ENCODE results near the gene SKIL.
A peak's percentile ranks its signal among the peaks of the same experiment; 100 is the strongest.

The SKIL gene

DNA sequence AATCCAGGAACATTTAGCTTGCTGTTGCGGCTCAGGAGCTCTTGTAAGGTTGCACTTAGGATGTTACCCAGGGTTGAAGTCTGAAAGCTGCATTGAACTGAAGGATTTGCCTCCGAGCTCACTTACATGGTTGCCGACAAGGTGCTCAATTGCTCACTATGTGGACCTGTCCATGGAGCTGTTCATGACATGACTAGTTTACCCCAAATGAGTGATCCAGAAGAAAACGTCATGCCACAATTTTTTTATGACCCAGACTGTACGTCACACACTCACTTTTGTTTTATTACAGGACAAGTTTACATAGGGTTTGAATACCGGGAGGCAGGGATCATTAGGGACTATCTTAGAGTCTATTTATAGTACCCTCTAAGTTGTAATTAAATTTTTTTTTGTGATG lies 40.2 kb downstream of the SKIL start:
- no peak for FAIRE-seq
- no peak for DNase-seq (ENCODE audit: low spot score)

DNA sequence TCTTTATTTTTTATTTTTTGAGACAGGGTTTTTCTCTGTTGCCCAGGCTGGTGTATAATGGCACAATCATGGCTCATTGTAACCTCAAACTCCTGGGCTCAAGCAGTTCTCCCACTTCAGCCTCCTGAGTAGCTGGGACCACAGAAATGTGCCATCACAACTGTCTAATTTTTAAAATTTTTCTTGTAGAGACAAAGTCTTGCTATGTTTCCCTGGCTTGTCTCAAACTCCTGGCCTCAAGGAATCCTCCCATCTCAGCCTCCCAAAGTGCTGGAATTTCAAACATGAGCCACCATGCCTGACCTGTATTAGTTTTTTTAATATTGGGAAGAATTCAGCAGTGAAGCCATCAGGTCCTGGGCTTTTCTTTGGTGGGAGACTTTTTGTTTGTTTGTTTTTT lies 47.6 kb downstream of the SKIL start:
- DNase-seq (ENCODE audit: low spot score) (no peak), FAIRE-seq (no peak)

DNA sequence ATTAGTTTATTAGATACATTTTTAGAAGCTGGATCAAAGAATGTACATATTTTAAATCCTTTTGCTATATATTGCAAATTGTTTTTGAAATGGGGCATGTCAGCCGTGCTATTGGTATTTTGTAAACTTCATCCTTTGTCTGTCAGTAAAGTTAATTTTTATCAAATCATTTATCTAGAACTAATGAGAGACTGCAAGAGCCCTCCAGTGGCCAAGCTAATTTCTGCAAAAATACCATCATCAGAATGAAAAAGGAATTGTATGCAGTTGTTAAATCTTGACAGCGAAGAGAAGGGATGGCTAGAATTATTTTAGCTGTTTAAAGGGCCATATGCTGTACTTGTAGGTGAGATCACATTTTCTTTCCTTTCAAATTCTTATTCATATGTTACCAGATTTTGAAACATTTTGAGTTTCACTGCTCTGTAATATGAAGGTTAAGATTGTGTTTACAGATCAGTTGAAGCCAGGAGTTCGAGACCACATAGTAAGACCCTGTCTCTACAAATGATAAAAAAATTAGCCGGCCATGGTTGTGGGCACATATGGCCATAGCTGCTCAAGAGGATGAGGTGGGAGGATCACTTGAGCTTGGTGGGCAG lies 53.0 kb downstream of the SKIL start:
- FAIRE-seq (no peak), DNase-seq (ENCODE audit: low spot score) (no peak)

DNA sequence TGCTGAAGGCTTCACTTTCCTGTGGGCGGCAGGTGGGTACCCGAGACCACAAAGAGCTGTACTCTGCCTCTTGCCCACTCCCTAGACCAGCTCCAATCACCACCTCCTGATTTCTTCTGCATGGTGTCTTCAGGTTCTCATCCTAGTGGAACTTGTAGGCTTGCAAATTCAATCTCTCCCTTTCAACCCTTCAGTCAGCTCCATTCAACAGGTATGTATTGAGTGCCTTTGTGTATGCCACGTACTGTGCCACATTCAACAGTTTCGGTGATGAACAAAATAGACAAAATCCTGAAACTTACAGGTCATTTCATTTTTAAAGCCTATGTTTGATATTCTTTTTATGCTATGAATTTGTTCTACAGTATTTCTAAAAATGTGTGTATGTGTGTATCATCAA lies 55.8 kb downstream of the SKIL start:
- no peak for FAIRE-seq

DNA sequence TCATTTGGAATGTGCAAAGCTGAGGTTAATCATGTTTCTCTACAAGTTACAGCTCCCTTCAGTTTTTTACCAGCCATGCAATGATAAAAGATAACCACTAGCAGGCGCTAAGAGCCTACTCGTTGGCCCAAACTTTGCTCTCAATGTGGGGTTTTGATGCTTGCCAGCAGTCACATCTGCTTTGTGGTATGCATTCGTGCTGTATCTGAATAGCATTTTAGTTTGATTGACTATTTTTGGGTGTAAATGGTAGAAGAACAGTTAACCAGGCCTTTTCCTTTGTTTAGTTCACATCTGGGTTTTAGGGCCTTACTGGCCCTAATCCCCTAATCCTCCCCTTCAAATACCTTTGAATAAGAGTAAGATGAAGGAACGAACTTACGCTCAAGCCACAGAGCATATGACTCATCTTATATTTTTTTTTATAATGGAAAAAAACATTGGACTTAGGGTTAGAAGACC lies 56.7 kb downstream of the SKIL start:
- peak; percentile 62 for DNase-seq (ENCODE audit: low spot score)
- no peak for FAIRE-seq

More for the DNA sequence above, 55.8 kb downstream of the SKIL start:
- no peak for DNase-seq (ENCODE audit: low spot score)

DNA sequence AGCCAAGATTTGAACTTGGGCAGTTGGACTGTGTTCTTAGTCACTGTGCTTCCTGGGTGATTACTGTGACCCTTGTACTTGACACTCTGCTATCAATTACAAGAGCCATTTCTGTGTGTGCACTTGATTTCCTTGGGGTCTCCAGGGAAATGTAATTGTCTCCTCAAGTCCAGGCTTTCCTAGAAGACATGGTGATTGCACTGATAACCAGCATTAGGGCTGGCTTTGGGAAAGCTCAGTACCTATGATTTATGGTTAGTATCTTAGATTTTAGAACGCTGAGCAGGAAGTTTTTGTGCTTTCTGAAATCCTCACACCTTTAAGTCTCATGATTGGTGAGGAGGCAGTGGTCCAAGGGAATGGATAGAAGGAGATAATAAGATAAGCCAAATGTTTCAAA lies 59.6 kb downstream of the SKIL start:
- no peak for FAIRE-seq

DNA sequence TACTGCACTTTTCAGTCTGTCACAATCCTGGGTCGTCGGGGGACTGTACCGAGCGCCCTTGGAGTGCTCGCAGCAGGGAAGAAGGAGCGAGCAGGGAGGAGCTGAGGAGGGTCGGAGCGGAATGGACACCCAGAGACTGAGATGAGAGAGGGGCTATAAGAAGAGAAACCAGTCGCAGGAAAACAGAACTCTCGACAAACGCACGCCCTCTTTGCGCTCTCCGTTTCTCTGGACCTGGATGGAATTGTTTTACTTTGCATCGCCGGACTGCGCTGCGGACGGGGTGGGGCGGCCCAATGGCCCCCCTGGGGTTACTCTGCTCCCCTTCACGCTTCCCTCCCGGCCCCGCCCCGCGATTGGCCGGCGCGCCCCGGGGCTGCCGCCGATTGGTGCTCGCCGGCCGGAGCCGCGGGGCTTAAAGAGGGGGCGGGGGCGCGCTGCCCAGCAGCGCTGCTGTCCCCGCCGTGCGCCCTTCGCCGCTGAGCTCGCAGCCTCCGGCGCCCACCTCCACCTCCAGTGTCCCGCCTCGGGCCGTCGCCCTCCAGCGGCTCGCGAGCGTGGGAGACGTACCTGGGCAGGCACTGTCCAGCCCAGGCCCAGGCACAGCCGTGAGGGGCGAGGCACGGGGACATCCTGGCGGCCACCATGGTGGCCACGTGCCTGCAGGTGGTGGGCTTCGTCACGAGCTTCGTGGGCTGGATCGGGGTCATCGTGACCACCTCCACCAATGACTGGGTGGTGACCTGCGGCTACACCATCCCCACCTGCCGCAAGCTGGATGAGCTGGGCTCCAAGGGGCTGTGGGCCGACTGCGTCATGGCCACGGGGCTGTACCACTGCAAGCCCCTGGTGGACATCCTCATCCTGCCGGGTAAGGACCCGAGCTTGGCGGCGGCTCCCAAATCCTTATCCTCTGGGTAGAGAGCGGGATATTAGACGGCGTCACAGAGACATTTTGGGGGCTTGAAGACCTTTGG lies 61.2 kb downstream of the SKIL start, which contains the start of gene CLDN11:
Gene CLDN11 (plus strand): TSS at position 447 of the 977 bp plus-strand sequence. CDS start 199 bp downstream, at position 646.
- no peak for FAIRE-seq
- DNase-seq (ENCODE audit: low spot score): no peak

More for the DNA sequence above, 59.6 kb downstream of the SKIL start:
- DNase-seq (ENCODE audit: low spot score): no peak

DNA sequence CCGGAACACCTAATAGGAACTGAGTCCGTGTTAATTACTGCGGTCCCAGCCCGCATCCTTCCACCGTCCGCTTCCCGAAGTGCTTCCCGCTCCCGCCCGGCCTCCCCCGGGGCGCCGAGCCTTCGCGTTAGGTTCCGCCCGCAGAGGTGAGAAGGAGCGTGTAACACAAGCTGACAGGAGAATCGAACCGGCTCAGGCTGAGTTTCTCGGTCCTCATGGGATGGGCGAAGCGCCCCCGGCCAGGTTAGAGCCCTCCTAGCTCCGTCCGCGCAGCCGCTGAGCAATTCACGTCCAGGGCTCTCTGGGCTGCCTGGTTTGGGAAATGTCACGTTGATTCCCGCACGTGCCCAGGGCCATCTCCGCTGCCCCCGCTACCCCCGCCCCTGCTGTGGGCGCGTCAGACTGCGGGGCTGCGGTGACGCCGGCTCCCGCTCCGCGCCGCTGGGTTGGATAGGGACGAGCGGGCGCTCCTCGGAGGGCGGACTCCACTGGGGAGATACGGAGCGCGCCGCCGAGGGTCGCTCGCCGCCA lies 62.1 kb downstream of the SKIL start:
- FAIRE-seq (no peak), DNase-seq (ENCODE audit: low spot score) (no peak)

DNA sequence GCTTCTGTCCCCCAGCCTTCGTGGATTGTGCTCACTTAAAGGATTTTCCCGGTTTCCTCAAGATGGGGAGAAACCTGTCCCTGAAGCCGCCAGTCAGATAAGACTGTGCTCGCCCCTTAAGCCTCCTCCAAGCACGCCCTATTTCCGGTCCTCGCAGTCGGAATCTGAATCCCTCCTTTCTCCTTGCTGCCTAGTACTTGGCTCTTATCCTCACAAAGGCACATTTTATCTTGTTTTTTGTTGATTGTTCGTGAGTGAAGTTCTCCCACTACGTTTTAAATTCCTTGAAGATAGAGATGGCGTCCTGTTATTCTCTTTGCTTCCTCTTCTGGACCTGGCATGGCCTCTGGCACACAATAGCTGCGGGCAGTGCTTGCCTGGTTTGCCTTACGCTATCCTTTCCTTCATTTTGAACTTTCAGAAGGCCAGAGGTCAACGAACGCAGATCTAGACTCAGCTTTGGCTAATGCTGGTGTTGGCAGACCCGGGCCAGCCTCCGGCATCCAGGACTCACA lies 62.8 kb downstream of the SKIL start:
- no peak for FAIRE-seq
- DNase-seq (ENCODE audit: low spot score): no peak

DNA sequence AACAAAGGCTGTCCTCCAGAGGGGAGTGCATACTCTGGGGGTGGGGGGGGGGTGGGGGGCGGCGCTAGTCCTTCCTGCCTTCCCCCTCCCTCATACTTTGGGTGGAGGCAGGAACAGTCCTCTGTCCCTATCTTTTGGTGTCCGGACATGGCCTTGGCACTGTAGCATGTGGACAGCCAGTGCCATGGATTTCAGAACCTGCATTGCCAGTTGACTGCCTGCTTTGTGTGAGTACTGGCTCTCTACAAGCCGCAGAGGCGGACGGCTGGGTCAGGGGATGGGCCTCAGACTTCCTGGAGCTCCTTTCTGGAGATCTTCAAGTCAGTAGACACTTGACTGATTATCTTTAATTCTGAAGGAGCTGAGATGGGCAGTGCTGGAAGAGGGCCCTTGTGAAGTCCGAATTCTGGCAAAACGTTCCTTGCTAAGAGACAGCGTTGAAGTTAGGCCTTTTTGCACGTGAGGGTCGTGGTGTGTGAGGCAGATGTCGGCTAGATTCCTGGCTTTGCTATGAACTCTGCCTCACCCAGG lies 63.7 kb downstream of the SKIL start:
- FAIRE-seq: no peak
- DNase-seq (ENCODE audit: low spot score): no peak

DNA sequence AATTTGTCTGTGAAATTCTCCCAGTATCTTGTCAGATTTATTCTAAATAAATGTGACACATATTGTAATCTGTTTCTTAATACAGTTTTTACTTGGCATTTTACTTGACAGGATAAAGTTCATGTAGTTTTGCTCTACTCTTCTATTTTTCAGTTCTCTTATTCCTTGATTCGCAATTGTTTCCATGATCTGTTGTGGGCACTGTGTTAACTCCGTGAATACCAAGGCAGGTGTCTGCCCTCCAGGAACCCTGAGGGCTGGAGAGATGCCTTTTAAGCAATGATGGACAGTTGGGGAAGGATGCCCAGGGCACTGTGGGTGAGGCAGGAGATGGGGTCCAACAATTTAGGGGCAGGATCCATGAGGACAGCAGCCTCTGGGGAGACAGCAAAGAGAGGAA lies 64.2 kb downstream of the SKIL start:
- no peak for DNase-seq (ENCODE audit: low spot score)
- no peak for FAIRE-seq

DNA sequence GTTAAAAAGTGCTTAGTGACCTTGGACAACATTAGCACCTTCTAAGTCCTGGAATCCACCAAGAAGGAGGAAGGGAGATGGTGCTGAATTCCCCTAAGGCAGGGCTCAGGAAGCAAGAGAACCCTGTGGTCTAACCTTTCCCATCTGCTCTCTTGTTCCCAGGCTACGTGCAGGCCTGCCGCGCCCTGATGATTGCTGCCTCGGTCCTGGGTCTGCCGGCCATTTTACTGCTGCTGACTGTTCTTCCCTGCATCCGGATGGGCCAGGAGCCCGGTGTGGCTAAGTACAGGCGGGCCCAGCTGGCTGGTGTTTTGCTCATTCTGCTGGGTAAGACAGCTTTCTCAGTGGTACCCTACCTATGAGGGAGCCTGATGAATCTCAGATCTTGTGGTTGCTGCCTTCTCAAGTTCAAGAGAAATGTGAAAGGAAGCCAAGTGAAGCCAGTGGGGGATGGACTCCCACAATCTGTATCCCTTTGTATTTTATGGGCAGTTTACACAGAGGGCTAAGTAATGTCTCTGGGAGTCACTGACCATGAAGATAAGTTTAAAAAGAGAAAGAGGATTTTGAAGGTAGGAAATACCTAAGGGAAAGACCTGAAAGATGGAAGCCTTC lies 65.6 kb downstream of the SKIL start:
- no peak for FAIRE-seq
- DNase-seq (ENCODE audit: low spot score): no peak

DNA sequence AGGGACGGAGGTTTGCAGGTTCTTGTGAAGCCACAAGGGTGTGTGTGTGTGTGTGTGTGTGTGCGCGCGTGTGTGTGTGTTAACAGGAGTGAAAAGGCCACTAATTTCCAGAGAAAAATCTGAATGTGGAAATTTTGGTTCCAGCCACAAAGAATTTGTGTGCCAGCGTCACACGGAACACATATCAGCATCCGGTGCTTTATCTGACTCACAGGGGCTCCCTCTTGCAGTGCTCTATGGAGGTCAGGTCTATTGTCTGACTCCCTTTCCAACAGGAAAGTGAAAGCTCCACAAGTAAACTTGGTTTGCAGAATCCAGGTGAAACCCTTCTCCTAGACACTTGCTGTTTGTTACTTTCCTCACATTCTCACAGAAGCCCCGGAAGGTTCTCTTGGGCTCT lies 67.4 kb downstream of the SKIL start:
- FAIRE-seq (no peak), DNase-seq (ENCODE audit: low spot score) (no peak)

DNA sequence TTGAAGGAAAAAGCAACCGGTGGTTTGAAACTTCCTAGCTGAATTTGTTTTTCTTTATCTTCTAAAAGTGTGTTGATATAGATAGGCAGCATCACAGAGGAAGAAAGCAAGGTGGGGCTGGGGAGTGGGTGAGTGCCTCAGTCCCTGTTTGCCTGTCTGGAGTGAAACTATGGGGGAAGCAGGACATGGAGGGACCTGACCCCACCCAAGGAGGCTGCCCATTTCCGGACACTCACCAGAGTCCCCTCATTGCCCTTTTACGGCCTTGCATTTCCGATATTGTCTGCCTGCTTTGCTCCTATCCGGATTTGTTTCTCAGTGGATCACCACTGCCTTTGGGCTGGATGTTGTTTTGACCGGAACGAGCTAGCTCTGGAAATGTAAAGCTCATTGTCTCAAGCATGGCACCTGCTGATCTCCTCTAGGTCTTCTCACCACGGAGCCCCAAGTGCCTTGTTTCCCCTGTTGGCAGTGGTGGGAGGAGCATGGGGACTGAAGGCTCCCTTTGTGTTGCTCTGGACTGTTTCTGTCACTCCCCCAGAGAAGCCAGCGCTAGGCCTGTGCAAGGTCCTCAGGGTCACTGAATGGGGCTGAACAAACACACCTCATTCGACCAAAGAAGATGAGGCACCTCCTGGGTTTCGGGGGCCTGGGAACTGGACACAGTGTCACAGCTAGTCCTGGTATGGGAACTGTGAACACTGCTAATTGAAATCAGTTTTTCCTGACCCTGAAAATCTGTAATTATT lies 68.2 kb downstream of the SKIL start:
- FAIRE-seq (no peak), DNase-seq (ENCODE audit: low spot score) (no peak)

DNA sequence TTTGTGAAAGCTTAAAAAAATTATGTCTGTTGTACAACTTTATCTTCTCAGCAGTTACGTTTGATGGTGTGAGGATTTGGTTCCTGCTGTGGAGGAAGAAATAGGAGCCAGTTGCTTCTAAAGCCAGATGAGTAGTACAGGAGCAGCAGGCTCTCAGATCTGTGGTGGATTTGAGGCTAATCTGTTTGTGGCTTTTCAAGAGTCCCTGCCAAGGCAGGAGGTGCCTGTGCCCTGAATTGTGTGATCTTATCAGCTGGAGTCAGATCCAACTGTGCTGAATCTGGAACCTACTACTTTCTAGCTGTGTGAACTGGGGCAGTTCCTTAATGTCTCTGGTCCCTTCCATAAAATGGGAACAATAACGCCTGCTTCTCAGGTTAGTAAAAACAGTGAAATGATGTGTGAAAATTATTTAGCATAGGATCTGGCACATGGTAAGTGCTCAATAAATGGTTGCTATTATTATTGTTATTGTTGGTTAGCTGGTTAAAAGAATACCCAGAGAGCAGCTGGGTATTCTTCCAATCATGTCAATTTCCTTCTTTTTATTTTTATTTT lies 68.8 kb downstream of the SKIL start:
- FAIRE-seq (no peak), DNase-seq (ENCODE audit: low spot score) (no peak)

DNA sequence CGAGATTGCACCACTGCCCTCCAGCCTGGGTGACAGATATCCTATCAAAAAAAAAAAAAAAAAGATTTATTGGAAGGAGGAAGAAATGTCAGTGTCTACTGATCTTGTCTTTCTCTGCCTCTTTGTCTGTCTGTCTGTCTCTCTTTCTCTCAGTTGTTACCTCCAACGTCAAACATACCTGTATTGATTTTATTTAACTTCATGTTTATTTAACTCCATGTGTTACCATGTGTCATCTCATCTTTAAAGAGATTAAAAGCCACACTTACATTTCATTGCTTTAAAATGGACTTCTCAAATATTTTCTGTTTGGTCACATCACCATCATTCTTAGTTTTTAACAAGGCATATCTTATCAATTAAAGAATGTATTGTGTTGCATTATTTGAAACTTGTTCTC lies 70.6 kb downstream of the SKIL start:
- no peak for DNase-seq (ENCODE audit: low spot score)
- no peak for FAIRE-seq

DNA sequence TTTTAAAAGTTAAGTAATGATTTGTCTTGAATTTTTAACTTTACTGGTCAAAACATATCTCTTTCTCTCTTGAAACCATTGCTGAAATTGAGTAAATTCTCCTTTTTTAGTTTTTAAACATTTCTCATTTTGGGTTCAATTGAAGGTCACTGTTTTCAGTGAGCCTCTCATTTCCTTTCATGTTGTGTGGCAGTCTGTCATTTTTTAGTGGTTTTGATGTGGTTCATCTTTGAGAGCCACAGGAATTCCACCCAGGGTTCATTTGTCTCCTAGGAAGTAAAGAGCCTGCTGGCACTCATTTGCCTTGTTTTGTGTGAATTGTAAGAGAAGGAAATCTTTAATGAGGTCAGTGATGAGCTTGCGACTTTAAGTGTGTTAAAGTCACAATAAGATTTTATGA lies 71.5 kb downstream of the SKIL start:
- FAIRE-seq (no peak), DNase-seq (ENCODE audit: low spot score) (peak; percentile 41)

DNA sequence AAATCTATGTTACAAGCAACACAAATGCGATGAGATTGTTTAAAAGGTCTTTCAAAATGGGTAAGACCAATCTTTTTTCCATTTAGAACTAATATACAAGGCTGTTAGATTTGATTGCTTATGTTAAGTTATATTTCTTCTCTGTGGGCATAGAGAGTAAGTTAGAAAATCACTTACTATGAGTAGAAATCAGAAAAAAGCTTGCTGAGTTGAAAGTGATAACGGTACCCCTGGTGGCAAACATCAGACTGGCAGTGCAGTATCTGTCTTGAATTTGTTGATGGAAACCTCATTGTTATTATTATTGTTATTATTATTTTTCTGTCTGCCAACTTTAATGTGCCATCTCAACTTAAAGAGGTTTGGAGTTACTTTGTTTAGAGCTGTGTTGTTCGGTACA lies 73.5 kb downstream of the SKIL start:
- no peak for DNase-seq (ENCODE audit: low spot score)
- no peak for FAIRE-seq

DNA sequence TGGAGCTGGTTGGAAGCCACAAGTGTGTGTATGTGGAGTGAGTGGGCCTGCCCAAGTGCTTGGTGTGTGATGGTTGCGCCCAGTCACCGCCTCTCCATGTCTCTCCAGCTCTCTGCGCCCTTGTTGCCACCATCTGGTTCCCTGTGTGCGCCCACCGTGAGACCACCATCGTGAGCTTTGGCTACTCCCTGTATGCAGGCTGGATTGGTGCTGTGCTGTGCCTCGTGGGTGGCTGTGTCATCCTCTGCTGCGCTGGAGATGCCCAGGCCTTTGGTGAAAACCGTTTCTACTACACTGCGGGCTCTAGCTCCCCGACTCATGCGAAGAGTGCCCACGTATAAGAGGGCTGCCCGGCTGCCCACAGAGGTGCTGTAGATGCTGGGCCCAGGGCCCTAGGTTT lies 74.9 kb downstream of the SKIL start:
- FAIRE-seq: no peak
- no peak for DNase-seq (ENCODE audit: low spot score)

DNA sequence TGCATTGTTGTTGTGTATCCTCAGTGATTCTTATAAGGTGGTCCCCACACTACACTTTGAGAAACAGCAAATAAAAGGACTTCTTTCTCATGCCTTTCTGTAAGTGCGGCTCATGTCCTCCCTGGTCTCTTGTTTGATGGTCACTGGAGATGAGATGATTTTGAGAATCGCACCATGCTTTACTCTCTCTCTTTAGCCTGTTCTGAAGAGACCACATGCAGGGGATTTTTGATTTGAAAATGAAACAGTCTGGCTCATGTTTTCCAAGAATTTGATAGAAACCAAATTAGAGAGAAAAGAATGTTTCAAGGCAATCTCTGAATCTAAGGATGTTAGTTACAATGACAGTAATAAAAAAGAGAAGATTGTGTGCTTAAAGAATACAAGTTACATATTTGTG lies 79.2 kb downstream of the SKIL start:
- FAIRE-seq: no peak
- DNase-seq (ENCODE audit: low spot score): no peak
